Testis (tissue), 3 donors: ENCODE measurements around the gene MPPE1. TPM values are rescaled to one million over a fixed set of nuclear protein-coding genes. Genes with fewer than 3 reads are reported as not detected.

ENCODE experiments used
- DNase-seq: peaks from one replicate; pipeline ENCODE4 v3.0.0-alpha.2; 2019
- H3K27ac ChIP-seq, 2 donors: fragments of 200-600 bp; sonication (generic); one replicate each; pipeline ENCODE4 v1.5.1; 2019
- H3K27me3 ChIP-seq: fragments of 200-600 bp; sonication (generic); one replicate; pipeline ENCODE4 v1.5.1; 2019
- H3K36me3 ChIP-seq: fragments of 200-600 bp; sonication (generic); one replicate; pipeline ENCODE4 v1.5.1; 2017; ENCODE audit warnings: low read depth; ENCODE audit errors: missing control alignments
- H3K4me1 ChIP-seq: fragments of 200-600 bp; sonication (generic); one replicate; pipeline ENCODE4 v1.5.1; 2019
- H3K4me3 ChIP-seq, 2 donors: fragments of 200-600 bp; sonication (generic); one replicate each; pipeline ENCODE4 v1.5.1; 2017 to 2019
- H3K9me3 ChIP-seq: fragments of 200-600 bp; sonication (generic); one replicate; pipeline ENCODE4 v1.5.1; 2017
- POLR2A ChIP-seq: fragments of 450-650 bp; IDR thresholded peaks from one replicate; pipeline ENCODE4 v1.6.1; 2017; ENCODE audit warnings: antibody characterized with exemption, mild to moderate bottlenecking, moderate library complexity
- WGBS, 2 donors: methylation state at CpG; one replicate each; pipeline ENCODE4 v1.1.5; 2018; 5-methylcytosine and 5-hydroxymethylcytosine counted together
- intact Hi-C: fragments of 100-400 bp; cut with DNase I; formaldehyde crosslinking; loops from one replicate; pipeline ENCODE4 v1.15.1; 2023; ENCODE audit warnings: low total_unique reads
- polyA plus RNA-seq: library from polyadenylated mRNA; stranded (reverse); fragments of 350-450 nt; fragmentation: Illumina TruSeq; extraction: RNeasy Lipid Tissue Mini Kit (QIAGEN cat#74804); gene quantifications from one replicate; pipeline ENCODE4 v1.2.3, GENCODE V29; 2014; ENCODE audit warnings: low read depth, low replicate concordance; ENCODE audit not compliant: insufficient read depth
- total RNA-seq, 2 donors: library from RNA; depleted of rRNA; stranded (reverse); fragments of >200 nt; gene quantifications; one replicate each; pipeline ENCODE4 v1.2.3, GENCODE V29; 2016
- TF ChIP-seq, protein P1 (sequence below), 3 experiments: fragments of 450-650 bp in 2 of 3; fragments of 200-600 bp in 1 of 3; sonication (generic) in 1 of 3; IDR thresholded peaks; one replicate each; pipeline ENCODE4 v1.5.1; 2016 to 2019; ENCODE audit warnings: antibody characterized with exemption in 3 of 3, mild to moderate bottlenecking in 2 of 3, moderate library complexity in 1 of 3

The MPPE1 gene
- total and polyA plus RNA-seq, 3 donors from 2014 or later: 28.3 to 37.5 (median 32.8) TPM

GRCh38 chr18:11885278-11885947 lies 22.7 kb downstream of the MPPE1 start:
- H3K4me1 ChIP-seq: no peaks in the 10 kb centered on the region
- DNase-seq: no peak
- H3K27me3 ChIP-seq: no peaks in the 10 kb centered on the region
- intact Hi-C loops: no loop called here
- H3K9me3 ChIP-seq: no peaks in the 10 kb centered on the region
- WGBS, 2 donors: 86 to 88% methylated on average over 22 of the region's 22 CpGs
- TF ChIP-seq, protein P1, sequence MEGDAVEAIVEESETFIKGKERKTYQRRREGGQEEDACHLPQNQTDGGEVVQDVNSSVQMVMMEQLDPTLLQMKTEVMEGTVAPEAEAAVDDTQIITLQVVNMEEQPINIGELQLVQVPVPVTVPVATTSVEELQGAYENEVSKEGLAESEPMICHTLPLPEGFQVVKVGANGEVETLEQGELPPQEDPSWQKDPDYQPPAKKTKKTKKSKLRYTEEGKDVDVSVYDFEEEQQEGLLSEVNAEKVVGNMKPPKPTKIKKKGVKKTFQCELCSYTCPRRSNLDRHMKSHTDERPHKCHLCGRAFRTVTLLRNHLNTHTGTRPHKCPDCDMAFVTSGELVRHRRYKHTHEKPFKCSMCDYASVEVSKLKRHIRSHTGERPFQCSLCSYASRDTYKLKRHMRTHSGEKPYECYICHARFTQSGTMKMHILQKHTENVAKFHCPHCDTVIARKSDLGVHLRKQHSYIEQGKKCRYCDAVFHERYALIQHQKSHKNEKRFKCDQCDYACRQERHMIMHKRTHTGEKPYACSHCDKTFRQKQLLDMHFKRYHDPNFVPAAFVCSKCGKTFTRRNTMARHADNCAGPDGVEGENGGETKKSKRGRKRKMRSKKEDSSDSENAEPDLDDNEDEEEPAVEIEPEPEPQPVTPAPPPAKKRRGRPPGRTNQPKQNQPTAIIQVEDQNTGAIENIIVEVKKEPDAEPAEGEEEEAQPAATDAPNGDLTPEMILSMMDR (IDR thresholded peaks at IDR 0.05): no peak
- TF ChIP-seq POLR2A: no peak
- H3K36me3 ChIP-seq: no peaks in the 10 kb centered on the region
- H3K4me3 ChIP-seq: no peak overlapping the region
- no peak overlapping the region for H3K27ac ChIP-seq

GRCh38 chr18:11884396-11885030 lies 23.6 kb downstream of the MPPE1 start:
- H3K4me3 ChIP-seq: no peak overlapping the region
- no peak overlapping the region for H3K27ac ChIP-seq
- no peak for DNase-seq
- no peaks in the 10 kb centered on the region for H3K36me3 ChIP-seq
- no peaks in the 10 kb centered on the region for H3K4me1 ChIP-seq
- H3K27me3 ChIP-seq: no peaks in the 10 kb centered on the region
- TF ChIP-seq POLR2A: no peak
- TF ChIP-seq, protein P1 (IDR thresholded peaks at IDR 0.05): no peak
- WGBS, 2 donors: 89 to 94% methylated on average over 11 to 12 of the region's 12 CpGs
- no peaks in the 10 kb centered on the region for H3K9me3 ChIP-seq
- intact Hi-C loops: no loop called here

DNA sequence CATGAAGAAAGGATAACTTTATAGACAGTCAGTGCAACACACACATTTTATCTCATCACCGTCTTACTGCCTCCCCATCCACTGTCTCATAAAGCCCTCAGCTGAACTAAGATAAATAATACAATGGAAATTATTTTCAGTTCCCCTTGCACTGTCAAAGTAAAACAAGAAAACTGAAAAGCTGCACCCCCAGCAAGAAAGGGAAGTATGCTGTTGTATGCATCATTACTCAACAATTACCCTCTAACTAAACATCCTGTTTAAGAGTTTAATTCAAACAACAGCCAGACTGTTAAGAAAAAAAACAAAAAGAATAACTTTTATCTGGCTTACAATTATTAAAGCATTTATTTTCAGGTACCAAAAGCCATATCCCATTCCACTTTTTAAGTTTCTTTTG lies 25.0 kb downstream of the MPPE1 start:
- Histone ChIP-seq H3K4me3 (no peak overlapping the region), H3K27ac (no peak overlapping the region), H3K9me3 (no peaks in the 10 kb centered on the region), H3K36me3 (no peaks in the 10 kb centered on the region), H3K4me1 (no peaks in the 10 kb centered on the region), H3K27me3 (no peaks in the 10 kb centered on the region)
- intact Hi-C loops: no loop called here
- no peak for TF ChIP-seq POLR2A
- TF ChIP-seq, protein P1 (IDR thresholded peaks at IDR 0.05): no peak
- WGBS, 2 donors: 70 to 72% methylated on average over 1 of the region's 1 CpG
- DNase-seq: no peak

DNA sequence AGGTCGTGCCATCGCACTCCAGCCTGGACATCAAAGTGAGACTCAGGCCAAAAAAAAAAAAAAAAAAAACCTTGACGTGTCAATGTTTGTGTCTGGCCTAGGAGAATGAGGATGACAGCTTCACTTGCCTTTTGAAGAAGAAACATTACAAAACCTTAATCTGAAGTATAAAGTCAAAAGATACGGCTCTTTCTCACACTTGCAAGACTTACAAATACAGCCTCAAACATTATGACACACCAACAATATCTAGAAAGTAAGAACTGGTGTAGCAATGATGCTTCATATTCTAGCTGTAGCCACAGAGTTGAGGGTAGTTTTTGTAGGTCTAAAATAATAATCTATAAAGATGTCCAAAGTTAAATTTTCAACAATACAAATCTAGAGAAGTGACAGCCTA lies 25.5 kb downstream of the MPPE1 start:
- no peaks in the 10 kb centered on the region for H3K27me3 ChIP-seq
- H3K4me3 ChIP-seq: no peak overlapping the region
- WGBS, 2 donors: 64 to 70% methylated on average over 4 of the region's 4 CpGs
- no peak for TF ChIP-seq POLR2A
- TF ChIP-seq, protein P1 (IDR thresholded peaks at IDR 0.05): no peak
- no peaks in the 10 kb centered on the region for H3K4me1 ChIP-seq
- intact Hi-C loops: no loop called here
- no peak overlapping the region for H3K27ac ChIP-seq
- no peak for DNase-seq
- H3K36me3 ChIP-seq: no peaks in the 10 kb centered on the region
- H3K9me3 ChIP-seq: no peaks in the 10 kb centered on the region
